HG03280 (cell line): ENCODE results near the gene HES1.
A peak's percentile ranks its signal among the peaks of the same experiment; 100 is the strongest.
"Not testable (repeated sequence)": the region's sequence is repeated elsewhere in the genome, so short reads cannot be mapped to it uniquely, and the experiment has no call there.

Experiments used
- ATAC-seq: cut with Tn5 transposase; IDR thresholded peaks from one replicate; pipeline ENCODE4 v1.9.1; 2021; ENCODE audit warnings: mild to moderate bottlenecking, moderate library complexity; ENCODE audit not compliant: unreplicated experiment

The HES1 gene

GRCh38 chr3:194135806-194136518 is at the start of gene HES1:
TSS of gene HES1 (plus strand) at chr3:194136148. CDS start at chr3:194136381, 233 bp downstream.
- no peak for ATAC-seq

- ATAC-seq, result no peak
Measured at GRCh38 chr3:194086388-194087075, 49.4 kb upstream of the HES1 start.

GRCh38 chr3:194087280-194087679 is 48.7 kb upstream of the HES1 start:
- ATAC-seq, result no peak

- ATAC-seq, result no peak
Measured at GRCh38 chr3:194087995-194088855, 47.7 kb upstream of the HES1 start.

GRCh38 chr3:194089357-194090177 is 46.4 kb upstream of the HES1 start:
- ATAC-seq, result peak; percentile 54

- ATAC-seq, result not testable (repeated sequence)
Measured at GRCh38 chr3:194090178-194090555, 45.8 kb upstream of the HES1 start.

- no peak for ATAC-seq
Measured at GRCh38 chr3:194090716-194091115, 45.2 kb upstream of the HES1 start.

GRCh38 chr3:194091141-194091540 is 44.8 kb upstream of the HES1 start:
- no peak for ATAC-seq

GRCh38 chr3:194091897-194092296 is 44.1 kb upstream of the HES1 start:
- not testable (repeated sequence) for ATAC-seq

- no peak for ATAC-seq
Measured at GRCh38 chr3:194092881-194093301, 43.1 kb upstream of the HES1 start.

- ATAC-seq, result no peak
Measured at GRCh38 chr3:194093842-194094241, 42.1 kb upstream of the HES1 start.

GRCh38 chr3:194095464-194095863 is 40.5 kb upstream of the HES1 start:
- ATAC-seq, result no peak

- ATAC-seq, result no peak
Measured at GRCh38 chr3:194095902-194096301, 40.0 kb upstream of the HES1 start.

GRCh38 chr3:194097141-194097882 is 38.6 kb upstream of the HES1 start:
- ATAC-seq, result no peak

- no peak for ATAC-seq
Measured at GRCh38 chr3:194098081-194098842, 37.7 kb upstream of the HES1 start.

GRCh38 chr3:194098843-194099183 is 37.1 kb upstream of the HES1 start:
- ATAC-seq, result no peak

- no peak for ATAC-seq
Measured at GRCh38 chr3:194099215-194099614, 36.7 kb upstream of the HES1 start.

- ATAC-seq, result peak; percentile 81
Measured at GRCh38 chr3:194100856-194101390, 35.0 kb upstream of the HES1 start.
